Measurements from ENCODE around the gene ENOX1. TPM values are rescaled to one million over a fixed set of nuclear protein-coding genes. Genes with fewer than 3 reads are reported as not detected.

Gene ENOX1
- total RNA-seq, 1 donor from 2014 or later, result 0.79 TPM

- no peaks in the 10 kb centered on the region for H3K36me3 ChIP-seq (ENCODE audit: control insufficient read depth, insufficient read depth, low read length)
- H3K4me3 ChIP-seq (ENCODE audit: low read depth, low read length), result no peak overlapping the region
- DNase-seq (ENCODE audit: low read depth), result no peak
- no peaks in the 10 kb centered on the region for H3K27me3 ChIP-seq (ENCODE audit: control insufficient read depth, insufficient read depth, low read length)
- FAIRE-seq, result no peak
- no peak for TF ChIP-seq CTCF (IDR thresholded peaks at IDR 0.05; ENCODE audit: insufficient read depth, low read length, severe bottlenecking)
Observed at GRCh38 chr13:43792076-43792881, 5.5 kb upstream of the ENOX1 start.

GRCh38 chr13:43787997-43788396, 1.2 kb upstream of the ENOX1 start:
- DNase-seq (ENCODE audit: low read depth) (peak; percentile 38), FAIRE-seq (no peak)
- no peaks in the 10 kb centered on the region for H3K27me3 ChIP-seq (ENCODE audit: control insufficient read depth, insufficient read depth, low read length)
- TF ChIP-seq CTCF (IDR thresholded peaks at IDR 0.05; ENCODE audit: insufficient read depth, low read length, severe bottlenecking), result peak; percentile 36
- no peak overlapping the region for H3K4me3 ChIP-seq (ENCODE audit: low read depth, low read length)
- H3K36me3 ChIP-seq (ENCODE audit: control insufficient read depth, insufficient read depth, low read length), result no peaks in the 10 kb centered on the region

GRCh38 chr13:43787518-43787891, 733 bp upstream of the ENOX1 start:
- Histone ChIP-seq H3K27me3 (ENCODE audit: control insufficient read depth, insufficient read depth, low read length) (no peaks in the 10 kb centered on the region), H3K4me3 (ENCODE audit: low read depth, low read length) (peak overlapping the region; percentile 61), H3K36me3 (ENCODE audit: control insufficient read depth, insufficient read depth, low read length) (no peaks in the 10 kb centered on the region)
- FAIRE-seq, result no peak
- no peak for DNase-seq (ENCODE audit: low read depth)
- no peak for TF ChIP-seq CTCF (IDR thresholded peaks at IDR 0.05; ENCODE audit: insufficient read depth, low read length, severe bottlenecking)

- DNase-seq (ENCODE audit: low read depth) (no peak), FAIRE-seq (no peak)
- Histone ChIP-seq H3K36me3 (ENCODE audit: control insufficient read depth, insufficient read depth, low read length) (no peaks in the 10 kb centered on the region), H3K27me3 (ENCODE audit: control insufficient read depth, insufficient read depth, low read length) (no peaks in the 10 kb centered on the region), H3K4me3 (ENCODE audit: low read depth, low read length) (peak overlapping the region; percentile 61)
- no peak for TF ChIP-seq CTCF (IDR thresholded peaks at IDR 0.05; ENCODE audit: insufficient read depth, low read length, severe bottlenecking)
Observed at GRCh38 chr13:43786472-43786765, 353 bp downstream of the ENOX1 start.

GRCh38 chr13:43785650-43786471, 911 bp downstream of the ENOX1 start:
- DNase-seq (ENCODE audit: low read depth), result peak; percentile 50
- TF ChIP-seq CTCF (IDR thresholded peaks at IDR 0.05; ENCODE audit: insufficient read depth, low read length, severe bottlenecking), result no peak
- Histone ChIP-seq H3K36me3 (ENCODE audit: control insufficient read depth, insufficient read depth, low read length) (no peaks in the 10 kb centered on the region), H3K27me3 (ENCODE audit: control insufficient read depth, insufficient read depth, low read length) (no peaks in the 10 kb centered on the region), H3K4me3 (ENCODE audit: low read depth, low read length) (peak overlapping the region; percentile 61)
- no peak for FAIRE-seq

Data from bronchial epithelial cell (primary cell).